ENCODE measurements around the gene LYPD6B.

GRCh38 chr2:149223472-149224095 lies 185.1 kb downstream of the LYPD6B start:
- TF ChIP-seq ZBED1 (IDR thresholded peaks at IDR 0.05; ENCODE audit: borderline replicate concordance) (no peak), CTCF (IDR thresholded peaks at IDR 0.05 in 2 of 3, conservative IDR thresholded peaks at IDR 0.05 in 1 of 3; ENCODE audit: control insufficient read depth in 2 of 3, extremely low read depth in 1 of 3, insufficient read depth in 1 of 3, low read depth in 3 of 3, low read length in 3 of 3) (no peak), TAF1 (IDR thresholded peaks at IDR 0.05; ENCODE audit: borderline replicate concordance, low read depth, low read length) (no peak)
